Activated CD4-positive, alpha-beta T cell treated with anti-CD3 and anti-CD28 coated beads, Interleukin-2, amount 50 U/mL, for 4 hours (primary cell): ENCODE data around the gene MPC1.

ENCODE experiments used
- DNase-seq, 2 experiments: peaks; one replicate each; pipeline ENCODE4 v3.0.0-alpha.2; 2020

MPC1 gene

DNA sequence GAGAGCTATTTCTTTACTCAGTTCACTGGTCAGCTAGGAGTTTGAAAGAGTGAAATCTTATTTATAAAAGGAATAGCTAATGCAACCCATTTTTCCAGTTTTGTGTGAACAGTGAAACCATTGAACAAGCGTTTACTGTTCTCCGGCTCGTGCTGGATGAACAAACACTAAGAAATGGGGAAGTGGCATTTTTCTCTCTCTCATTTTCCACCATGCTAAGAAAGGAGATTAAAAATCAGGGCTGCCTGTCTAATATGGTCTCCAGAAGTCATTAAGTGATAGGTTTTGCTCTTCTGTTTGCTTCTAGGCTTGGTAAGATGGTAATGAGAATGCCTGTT lies 39.6 kb downstream of the MPC1 start:
- DNase-seq, result no peak

DNA sequence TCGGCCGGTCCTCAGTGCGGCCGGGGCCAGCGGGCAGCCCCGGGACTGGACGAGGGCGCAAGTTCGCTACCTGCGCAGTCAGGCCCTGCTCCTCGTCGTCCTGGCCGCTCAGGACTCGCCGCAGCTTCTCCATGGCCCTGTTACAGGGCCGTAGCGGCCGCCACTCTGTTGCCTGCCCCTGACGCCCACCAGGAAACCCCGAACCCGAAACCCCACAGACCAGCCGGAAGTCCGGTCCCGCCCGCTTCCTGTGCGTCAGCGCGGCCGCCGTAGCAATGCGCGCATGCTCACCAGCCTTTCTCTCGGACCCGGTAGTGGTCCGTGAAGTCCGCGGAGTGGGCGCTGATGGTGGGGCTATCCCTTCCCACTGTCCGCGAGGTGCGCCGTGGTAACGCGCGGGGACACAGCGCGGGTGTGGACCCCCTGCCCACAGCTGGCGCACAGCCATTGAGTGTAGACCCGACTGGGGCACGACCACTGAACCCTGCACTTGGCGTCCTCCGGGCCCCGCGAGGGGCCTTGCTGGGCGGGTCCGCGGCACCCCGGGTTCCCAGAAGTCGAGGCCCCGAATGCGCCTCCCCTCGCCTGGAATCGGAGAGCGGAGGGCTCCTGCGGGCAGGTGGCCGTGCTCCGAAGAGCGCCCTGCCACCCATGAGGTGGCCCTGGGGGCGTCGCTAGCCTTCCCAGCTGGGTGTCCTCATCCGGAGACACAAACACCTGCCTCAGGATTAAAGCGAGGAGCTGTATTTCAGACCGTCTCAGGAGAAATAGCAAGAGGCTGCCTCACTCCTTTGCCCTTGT lies 40.2 kb downstream of the MPC1 start, which contains the start of gene SFT2D1:
SFT2D1 (minus strand) TSS at position 197 of the 801 bp plus-strand sequence; CDS start at position 133, 64 bp downstream.
- DNase-seq, result peak; percentile 52 to 53

DNA sequence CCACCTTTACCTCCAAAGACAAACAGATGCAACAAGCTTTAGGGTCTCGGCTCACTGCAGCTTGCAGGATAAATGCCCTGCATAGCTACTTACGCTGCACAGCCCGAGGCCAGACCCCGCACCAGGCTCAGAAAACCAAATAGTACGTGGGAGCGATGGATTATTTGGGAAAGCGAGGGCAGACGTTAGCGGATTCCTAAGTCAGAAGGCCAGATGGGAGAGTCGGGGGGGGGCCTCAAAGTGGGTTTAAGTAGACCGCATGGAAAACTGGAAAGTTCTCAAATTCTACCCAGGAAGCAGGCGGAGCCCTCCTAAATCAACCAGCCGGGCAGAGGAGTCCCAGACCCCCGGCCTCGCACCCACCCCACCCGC lies 40.8 kb downstream of the MPC1 start:
- no peak for DNase-seq

DNA sequence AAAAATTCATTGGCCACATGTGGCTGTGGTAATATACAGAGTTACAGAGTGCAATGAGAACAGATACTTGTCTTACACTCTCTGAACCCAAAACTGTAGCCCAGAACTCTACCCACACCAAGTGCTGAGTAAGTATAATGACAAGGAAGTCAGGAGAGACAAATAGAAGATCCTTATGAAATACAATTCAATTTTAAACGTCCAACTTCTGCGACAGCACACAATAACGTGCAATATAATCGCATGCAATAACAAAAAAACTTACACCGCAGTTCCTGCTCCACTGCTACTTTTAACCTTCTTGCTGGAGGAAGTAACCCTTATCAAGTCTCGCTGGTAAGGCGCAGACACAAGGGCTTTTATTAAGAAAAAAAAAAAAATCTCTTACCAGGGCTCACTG lies 41.3 kb downstream of the MPC1 start:
- no peak for DNase-seq

DNA sequence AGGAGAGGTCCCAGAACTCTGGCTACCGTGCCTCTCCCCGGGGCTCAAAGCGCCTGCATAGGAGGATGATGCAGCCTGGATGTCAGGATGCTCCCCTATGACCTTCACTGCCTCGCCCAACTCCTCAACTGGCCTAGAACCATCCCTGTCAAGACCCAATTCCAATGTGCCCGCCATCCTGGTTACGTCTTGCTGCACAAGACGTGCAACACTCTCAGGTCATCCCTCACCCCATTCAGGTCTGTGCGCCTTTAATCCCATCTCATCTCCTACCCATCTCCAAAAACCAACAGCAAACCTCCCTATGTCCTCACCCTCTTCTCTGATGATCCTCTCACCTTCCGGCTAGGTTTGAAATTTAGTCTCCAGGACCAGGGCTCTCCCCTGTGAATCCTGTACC lies 43.9 kb downstream of the MPC1 start:
- no peak for DNase-seq

DNA sequence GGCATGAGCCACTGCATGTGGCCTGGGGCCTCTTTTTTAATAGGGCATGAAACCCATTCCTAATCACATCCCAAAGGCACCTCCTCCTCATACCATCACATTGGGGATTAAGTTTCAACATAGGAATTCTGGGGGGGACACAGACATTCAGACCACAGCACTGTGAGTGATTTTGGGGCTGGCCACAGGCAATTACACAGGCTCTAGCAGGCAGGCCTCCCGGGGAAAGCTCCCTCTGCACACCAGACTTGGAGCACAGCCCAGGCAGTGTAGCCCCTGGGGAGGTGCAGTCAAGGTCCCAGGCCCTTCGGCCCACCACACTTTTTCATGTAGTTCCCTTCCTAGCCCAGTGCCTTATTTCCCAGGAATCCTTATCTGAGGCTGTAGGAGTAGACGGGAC lies 45.9 kb downstream of the MPC1 start:
- no peak for DNase-seq

DNA sequence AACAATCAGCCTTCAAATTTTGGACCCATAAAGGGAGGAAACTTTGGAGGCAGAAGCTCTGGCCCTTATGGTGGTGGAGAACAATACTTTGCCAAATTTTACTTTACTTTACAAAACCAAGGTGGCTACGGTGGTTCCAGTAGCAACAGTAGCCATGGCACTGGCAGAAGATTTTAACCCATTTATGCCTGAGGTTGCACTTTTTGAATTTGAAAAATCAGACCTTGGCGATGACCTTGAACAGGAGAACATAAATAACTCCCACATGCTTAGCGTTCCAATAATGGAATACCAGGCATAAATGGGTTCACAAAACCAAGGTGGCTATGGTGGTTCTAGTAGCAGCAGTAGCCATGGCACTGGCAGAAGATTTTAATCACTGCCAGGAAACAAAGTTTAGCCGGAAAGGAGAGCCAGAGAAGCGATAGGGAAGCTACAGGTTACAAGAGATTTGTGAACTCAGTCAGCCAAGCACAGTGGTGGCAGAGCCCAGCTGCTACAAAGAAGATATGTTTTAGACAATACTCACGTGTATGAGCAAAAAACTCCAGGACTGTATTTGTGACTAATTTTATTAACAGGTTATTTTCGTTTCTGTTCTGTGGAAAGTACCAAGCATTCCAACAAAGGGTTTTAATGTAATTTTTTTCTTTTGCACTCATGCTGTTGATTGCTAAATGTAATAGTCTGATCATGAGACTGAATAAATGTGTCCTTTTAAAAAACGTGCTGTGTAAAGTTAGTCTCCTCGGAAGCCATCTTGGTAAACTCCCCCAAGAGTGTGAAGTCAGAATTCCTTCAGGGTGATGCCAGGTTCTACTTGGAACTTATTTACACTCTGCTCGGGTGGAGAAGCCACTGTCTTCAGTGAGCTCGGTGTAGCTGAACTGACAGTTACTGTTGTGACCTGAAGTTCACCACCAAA lies 47.1 kb downstream of the MPC1 start:
- DNase-seq, result no peak

DNA sequence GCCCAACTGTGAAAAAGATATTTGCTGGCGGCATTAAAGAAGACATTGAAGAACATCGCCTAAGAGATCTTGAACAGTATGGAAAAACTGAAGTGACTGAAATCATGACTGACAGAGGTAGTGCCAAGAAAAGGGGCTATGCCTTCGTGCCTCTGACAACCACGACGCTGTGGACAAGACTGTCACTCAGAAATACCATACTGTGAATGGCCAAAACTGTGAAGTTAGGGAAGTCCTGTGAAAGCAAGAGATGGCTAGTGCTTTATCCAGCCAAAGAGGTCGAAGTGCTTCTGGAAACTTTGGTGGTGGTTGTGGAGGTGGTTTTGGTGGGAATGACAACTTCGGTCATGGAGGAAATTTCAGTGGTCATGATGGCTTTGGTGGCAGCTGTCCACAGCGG lies 47.9 kb downstream of the MPC1 start:
- DNase-seq, result no peak

DNA sequence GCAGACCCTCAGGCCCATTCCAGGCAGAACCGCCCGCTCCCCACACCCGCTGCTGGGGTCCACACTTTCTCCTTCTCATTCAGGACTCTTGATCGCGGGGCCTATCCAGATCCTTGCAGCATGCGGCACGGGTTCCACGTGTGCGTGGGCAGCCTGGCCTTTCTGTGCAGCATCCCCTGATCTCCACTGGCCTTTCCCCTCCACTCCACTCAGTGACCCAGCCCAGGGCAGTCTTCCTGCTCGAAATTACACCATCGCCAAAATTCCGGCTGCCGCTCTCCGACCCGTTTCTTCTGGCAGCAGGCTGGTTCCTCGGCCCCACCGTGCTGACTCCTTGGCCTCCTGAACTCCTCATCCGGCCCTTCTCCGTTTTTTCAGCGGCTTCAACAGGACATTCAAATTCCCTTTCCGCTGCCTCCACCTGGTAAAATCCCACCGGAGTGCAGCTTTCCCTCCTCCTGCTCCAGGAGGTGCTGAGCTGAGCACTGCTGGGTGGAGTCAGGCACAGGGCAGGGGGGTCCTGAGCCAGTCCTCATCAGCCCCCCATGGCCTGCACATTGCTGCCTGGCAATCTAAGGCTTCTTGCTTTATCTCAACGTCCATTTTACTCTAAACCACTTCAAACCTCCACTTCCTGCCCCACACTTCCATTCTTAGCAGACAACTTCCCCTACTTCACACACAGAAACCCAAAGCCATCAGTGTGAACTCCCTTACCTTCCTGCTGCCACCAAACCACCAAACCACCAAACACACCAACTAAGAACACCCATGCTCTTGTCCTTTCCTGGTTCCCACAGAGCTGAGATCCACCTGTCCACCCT lies 49.4 kb downstream of the MPC1 start:
- no peak for DNase-seq

DNA sequence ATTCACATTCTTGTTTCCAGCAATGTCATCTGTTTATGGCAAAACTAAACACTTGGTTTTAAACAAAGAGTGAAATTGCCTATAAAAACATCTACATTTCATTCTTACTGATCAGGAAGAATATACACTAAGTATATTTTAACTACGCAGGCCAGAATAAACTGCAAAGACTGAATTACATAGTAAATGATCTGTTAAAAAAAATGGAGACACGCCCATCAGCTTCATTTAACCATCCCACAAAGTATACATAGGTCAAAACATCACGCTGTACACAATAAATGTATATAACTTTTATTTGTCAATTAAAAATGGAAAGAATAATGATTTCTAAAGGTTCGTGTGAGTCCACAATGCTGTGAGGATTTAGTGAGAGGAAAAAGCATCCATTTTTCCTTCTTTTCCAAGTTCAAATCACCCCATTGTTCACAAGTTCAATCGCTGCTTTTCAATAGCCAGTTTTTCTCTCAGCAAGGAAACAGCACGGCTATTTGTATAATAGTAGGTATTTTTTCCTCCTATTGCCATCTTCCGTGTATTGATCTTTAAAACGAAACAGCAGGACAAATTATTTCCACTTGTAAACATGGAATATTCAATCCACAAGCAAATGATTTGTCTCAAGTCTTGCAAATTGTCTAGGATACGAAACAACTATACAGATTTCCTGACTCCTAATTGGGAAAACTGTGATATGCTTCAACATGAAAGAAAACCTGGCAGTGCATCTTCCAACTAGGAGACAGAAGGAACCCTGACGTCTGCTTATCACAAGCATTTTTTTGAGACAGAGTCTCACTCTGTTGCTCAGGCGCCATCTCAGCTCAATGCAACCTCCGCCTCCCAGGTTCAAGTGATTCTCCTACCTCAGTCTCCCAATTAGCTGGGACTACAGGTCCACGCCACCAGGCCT lies 51.0 kb downstream of the MPC1 start:
- DNase-seq, result no peak

DNA sequence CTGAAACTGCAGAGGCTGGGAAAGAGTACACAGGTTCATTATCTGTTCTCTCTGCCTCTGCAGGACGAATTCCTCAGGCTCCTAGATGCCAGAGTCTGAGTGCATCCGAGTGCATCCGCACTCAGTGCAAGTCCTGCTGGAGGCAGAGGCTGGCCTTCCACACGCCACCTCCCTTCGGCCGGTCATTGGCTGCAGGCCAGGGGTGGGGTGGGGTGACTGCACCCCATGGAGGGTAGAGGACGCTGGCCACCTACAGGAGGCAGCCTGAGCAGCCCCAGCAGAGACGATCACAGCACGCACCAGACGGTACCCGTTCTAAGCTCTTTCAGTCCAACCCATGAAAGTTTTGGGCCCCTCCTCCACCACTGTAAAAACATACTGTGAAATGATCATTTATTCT lies 52.1 kb downstream of the MPC1 start:
- no peak for DNase-seq

DNA sequence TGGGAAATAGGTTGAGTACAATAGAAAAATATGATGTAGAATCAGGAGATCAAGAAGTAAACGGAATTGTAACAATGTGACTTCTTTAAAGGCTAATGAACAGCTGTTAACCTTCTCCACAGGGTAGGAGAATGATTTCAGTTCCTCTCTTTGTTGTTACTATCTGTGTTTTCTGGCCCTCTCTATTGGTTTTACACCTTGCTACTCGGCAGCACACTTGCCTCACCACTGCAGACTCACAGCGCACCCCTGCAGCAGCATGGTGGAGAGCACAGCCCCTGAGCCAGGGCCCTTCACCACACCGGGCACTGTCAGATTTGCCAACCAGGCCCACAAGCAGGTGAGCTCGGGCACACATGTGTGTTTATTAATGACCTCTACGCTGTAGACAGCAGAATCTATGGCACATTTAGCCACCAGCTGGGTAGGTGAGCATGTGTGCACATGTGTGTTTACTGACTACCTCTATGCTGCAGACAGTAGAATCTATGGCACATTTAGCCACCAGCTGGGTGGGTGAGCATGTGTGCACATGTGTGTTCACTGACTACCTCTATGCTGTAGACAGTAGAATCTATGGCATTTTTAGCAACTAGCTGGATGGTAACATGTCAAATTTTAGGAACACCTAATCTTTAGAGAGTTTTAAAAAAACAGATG lies 57.2 kb downstream of the MPC1 start:
- DNase-seq, result no peak

DNA sequence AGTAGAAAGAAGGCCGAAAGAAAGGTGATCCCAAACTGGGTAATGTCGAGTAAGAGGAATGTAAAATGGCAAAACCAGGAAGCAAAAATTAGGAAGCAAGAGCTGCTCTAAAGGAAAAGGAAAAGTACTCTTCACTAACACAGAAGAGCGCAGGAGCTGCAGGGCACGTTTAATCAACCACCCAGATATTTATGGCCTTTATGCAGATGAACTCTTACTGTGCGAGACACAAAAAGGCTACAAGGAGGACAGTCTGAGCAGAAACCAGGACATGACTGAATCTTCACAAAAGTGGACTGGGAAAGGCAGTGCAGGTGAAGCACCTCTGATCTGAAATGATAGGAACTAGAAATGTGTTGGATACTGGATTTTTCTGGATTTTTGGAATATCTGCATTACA lies 59.3 kb downstream of the MPC1 start:
- DNase-seq, result no peak

DNA sequence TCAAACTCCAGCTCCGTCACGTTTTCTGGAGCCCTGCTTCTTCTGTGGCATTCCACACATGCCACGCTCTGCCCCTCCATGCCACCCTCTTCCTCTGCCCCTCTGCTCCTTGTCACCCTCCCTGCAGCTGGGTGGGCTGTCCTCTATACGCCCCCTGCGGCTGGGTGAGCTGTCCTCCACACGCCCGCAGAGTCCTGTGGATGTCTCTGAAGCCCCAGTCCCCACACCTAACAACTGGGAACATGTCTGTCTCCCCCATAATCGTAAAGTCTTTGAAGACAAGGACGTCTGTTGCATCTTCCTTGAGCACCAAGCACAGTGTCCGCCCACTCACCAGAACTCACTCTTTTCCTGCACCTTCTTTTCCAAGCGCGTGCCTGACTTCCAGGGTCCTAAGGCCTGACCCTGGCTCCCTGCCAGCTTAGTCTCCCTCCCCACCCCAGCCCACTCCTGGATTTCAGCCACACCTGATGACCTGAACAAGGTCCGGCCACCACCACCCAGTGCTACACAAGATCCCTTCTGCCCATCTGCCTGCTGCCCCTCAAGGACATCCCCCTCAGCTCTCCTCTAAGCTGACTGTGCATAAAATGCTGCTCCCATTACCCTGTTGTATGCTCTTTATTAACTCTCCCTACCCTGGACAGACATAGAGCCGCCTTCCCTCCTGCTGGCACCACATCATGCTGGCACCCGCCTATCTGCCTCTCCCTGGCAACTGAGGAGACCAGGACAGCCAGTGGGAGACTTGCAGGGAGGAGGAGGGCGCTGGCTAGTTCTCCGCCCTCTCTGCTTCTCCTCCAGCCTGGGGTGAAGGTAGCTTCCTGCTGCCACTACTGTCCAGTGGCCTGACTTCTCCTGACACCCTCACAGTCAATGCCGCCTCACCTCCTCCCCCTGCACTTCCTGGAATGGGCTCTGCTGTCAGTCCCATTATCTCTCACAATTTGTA lies 63.8 kb downstream of the MPC1 start:
- DNase-seq, result no peak

DNA sequence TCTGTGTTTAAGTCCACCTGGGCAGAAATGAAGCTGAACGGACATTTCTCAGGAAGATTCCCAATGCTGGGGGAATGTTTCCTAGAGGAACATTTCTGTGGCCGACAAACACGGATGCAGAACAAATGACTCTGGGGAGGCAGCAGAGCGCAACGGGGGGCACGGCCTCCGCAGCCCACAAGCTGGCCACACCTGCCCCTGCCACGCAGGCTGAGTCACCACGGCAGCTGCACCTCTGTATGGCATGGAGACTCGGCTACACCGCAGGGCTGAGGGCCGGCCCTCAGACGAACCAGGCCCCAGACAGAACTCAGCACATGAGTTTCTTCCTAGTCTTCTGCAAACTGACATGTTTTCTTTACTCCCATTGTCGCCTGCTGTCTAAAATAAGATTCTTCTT lies 64.5 kb downstream of the MPC1 start:
- DNase-seq, result no peak

DNA sequence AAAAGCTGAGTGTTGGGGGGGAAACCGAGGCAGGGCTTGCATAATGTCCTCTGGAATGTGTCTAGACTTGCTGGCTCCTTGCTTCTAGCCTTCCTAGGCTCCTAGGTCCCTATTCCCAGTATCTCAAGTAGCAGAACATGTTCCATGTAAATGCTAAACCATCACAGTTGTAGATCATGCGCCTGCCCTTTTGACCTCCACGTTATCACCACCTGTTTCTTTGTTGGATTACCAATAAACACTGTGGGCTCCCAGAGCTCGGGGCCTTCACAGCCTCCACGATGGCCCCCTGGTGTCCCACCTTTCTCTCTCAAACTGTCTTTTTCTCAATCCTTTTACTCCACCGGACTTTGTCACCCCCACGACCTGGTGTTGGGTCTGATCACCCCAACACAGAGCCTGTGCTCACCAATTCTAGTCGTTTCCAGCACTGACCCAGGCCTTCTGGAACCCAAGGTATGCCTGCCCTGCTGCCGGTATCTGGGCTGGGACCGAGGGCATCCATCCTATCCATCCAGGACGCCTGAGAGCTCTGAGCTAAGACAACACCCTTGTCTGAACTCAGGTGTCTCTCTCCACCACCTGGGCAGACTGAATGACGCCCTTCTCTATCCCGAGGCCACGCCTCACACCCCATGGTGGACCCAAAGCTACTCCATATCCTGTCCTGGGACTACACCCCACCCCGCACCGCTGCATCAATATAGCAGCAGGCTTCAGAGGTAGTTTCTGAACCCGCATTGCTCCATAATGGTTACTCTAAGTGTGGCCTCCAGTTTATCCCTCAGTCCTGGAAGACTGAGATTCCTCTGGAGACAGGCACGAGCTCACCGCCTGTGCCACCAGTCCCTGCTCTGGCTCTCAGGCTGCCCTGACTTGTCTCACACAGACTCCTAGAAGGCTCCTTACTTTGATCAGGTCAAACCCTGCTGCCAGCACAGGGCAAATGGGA lies 65.2 kb downstream of the MPC1 start:
- no peak for DNase-seq

DNA sequence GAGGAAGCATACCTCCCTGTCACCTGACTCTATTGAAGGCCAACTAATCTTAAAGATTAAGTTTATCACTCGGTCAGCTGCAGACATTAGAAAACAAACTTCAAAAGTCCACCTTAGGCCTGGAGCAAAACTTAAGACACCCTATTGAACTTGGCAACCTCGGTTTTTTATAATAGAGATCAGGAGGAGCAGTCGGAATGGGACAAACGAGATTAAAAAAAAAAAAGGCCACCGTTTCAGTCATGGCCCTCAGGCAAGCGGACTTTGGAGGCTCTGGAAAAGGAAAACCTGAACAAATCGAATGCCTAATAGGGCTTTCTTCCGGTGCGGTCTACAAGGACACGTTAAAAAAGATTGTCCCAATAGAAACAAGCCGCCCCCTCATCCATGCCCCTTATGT lies 67.3 kb downstream of the MPC1 start:
- no peak for DNase-seq
